ENCODE data around the gene SH3PXD2A. TPM values are rescaled to one million over a fixed set of nuclear protein-coding genes. Genes with fewer than 3 reads are reported as not detected.

Gene SH3PXD2A
- total RNA-seq, 1 experiment from 2014 or later: 54.9 TPM

- no peaks in the 10 kb centered on the region for H3K9me3 ChIP-seq (ENCODE audit: low read depth, low read length, poor library complexity, severe bottlenecking)
- CTCF ChIA-PET: no interaction called here
- no peaks in the 10 kb centered on the region for H3K27me3 ChIP-seq (replicated peaks; ENCODE audit: insufficient read depth, low read depth, low read length, poor library complexity)
- no peaks in the 10 kb centered on the region for H3K4me1 ChIP-seq (ENCODE audit: insufficient read depth, low read length, poor library complexity, severe bottlenecking)
- no peak overlapping the region for H3K4me3 ChIP-seq (ENCODE audit: low read depth, low read length, poor library complexity, severe bottlenecking)
- TF ChIP-seq CTCF (conservative IDR thresholded peaks at IDR 0.05; ENCODE audit: low read depth, low read length): no peak
- no peak for TF ChIP-seq EZH2 (IDR thresholded peaks at IDR 0.05; ENCODE audit: borderline replicate concordance, low read depth, low read length, poor library complexity, severe bottlenecking)
- H3K27ac ChIP-seq (ENCODE audit: low read depth, low read length, poor library complexity, severe bottlenecking): no peak overlapping the region
- POLR2A ChIA-PET (ENCODE audit: low non-redundant PET): no interaction called here
- no peak for DNase-seq (ENCODE audit: low spot score)
- intact Hi-C loops (cut with micrococcal nuclease; ENCODE audit: unreplicated experiment): no loop called here
- BruUV-seq (replicated peaks): no TSS peak
- H3K36me3 ChIP-seq (ENCODE audit: insufficient read depth, low read length, poor library complexity, severe bottlenecking): peaks cover 7% of the 10 kb centered on the region
These were observed 212.0 kb downstream of the SH3PXD2A start for GRCh38 chr10:103643381-103643780.

GRCh38 chr10:103641326-103641725 is 214.1 kb downstream of the SH3PXD2A start:
- Histone ChIP-seq H3K27ac (ENCODE audit: low read depth, low read length, poor library complexity, severe bottlenecking) (no peak overlapping the region), H3K9me3 (ENCODE audit: low read depth, low read length, poor library complexity, severe bottlenecking) (no peaks in the 10 kb centered on the region), H3K36me3 (ENCODE audit: insufficient read depth, low read length, poor library complexity, severe bottlenecking) (peaks cover 3% of the 10 kb centered on the region), H3K4me1 (ENCODE audit: insufficient read depth, low read length, poor library complexity, severe bottlenecking) (no peaks in the 10 kb centered on the region), H3K27me3 (replicated peaks; ENCODE audit: insufficient read depth, low read depth, low read length, poor library complexity) (no peaks in the 10 kb centered on the region), H3K4me3 (ENCODE audit: low read depth, low read length, poor library complexity, severe bottlenecking) (no peak overlapping the region)
- ChIA-PET POLR2A (ENCODE audit: low non-redundant PET) (no interaction called here), CTCF (no interaction called here)
- no TSS peak for BruUV-seq (replicated peaks)
- TF ChIP-seq EZH2 (IDR thresholded peaks at IDR 0.05; ENCODE audit: borderline replicate concordance, low read depth, low read length, poor library complexity, severe bottlenecking) (no peak), CTCF (conservative IDR thresholded peaks at IDR 0.05; ENCODE audit: low read depth, low read length) (no peak)
- no peak for DNase-seq (ENCODE audit: low spot score)
- intact Hi-C loops (cut with micrococcal nuclease; ENCODE audit: unreplicated experiment): no loop called here

GRCh38 chr10:103640436-103641181 is 214.8 kb downstream of the SH3PXD2A start:
- no peaks in the 10 kb centered on the region for H3K4me1 ChIP-seq (ENCODE audit: insufficient read depth, low read length, poor library complexity, severe bottlenecking)
- no peaks in the 10 kb centered on the region for H3K27me3 ChIP-seq (replicated peaks; ENCODE audit: insufficient read depth, low read depth, low read length, poor library complexity)
- H3K4me3 ChIP-seq (ENCODE audit: low read depth, low read length, poor library complexity, severe bottlenecking): no peak overlapping the region
- H3K9me3 ChIP-seq (ENCODE audit: low read depth, low read length, poor library complexity, severe bottlenecking): no peaks in the 10 kb centered on the region
- CTCF ChIA-PET: no interaction called here
- intact Hi-C loops (cut with micrococcal nuclease; ENCODE audit: unreplicated experiment): no loop called here
- no TSS peak for BruUV-seq (replicated peaks)
- peaks cover 3% of the 10 kb centered on the region for H3K36me3 ChIP-seq (ENCODE audit: insufficient read depth, low read length, poor library complexity, severe bottlenecking)
- TF ChIP-seq CTCF (conservative IDR thresholded peaks at IDR 0.05; ENCODE audit: low read depth, low read length): no peak
- TF ChIP-seq EZH2 (IDR thresholded peaks at IDR 0.05; ENCODE audit: borderline replicate concordance, low read depth, low read length, poor library complexity, severe bottlenecking): no peak
- DNase-seq (ENCODE audit: low spot score): no peak
- POLR2A ChIA-PET (ENCODE audit: low non-redundant PET): no interaction called here
- no peak overlapping the region for H3K27ac ChIP-seq (ENCODE audit: low read depth, low read length, poor library complexity, severe bottlenecking)
